Measurements from ENCODE around the gene SMIM1. TPM values are rescaled to one million over a fixed set of nuclear protein-coding genes. Genes with fewer than 3 reads are reported as not detected.

The SMIM1 gene
- total and polyA plus RNA-seq, 2 donors (not counting 3 experiments of a cell fraction or from before 2014, with no cell fraction given), result 1.4 to 2.9 TPM

DNA sequence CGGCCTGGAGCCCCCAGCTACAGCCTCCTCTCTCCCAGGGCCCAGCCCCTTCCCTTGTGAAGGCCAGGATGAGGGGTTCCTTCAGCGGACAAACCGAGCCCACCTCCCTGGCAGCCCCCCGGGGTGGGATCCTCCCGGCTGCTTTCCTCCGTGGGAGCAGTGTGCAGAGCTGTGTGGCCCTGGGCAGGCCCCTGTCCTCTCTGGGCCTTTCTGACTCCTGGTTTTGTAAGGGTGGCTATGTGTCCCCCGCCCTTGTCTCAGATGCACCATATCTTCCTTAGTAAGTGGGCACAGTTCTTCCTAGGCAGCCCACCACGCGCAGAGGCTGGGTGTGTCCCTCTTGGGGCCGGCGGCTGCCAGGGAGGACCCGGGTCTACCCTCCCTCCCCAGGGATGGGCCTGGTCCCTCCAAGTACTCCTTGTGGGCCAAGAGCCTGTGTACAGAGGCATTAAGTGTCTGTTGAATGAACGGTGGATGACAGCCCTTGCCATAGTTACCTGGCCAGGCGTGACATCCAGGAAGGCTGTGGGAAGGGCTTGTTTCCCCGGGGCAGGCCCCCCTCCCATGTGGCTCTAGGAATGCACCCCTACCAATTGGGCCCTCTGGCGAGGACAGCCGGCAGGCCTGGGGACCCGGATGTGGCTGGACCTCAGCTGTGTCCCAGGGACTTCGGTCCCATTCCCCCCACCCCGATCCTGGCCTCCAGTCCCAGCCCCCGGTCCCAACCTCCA, 3.8 kb downstream of the SMIM1 start:
- Histone ChIP-seq H3K27ac (ENCODE audit: insufficient read depth, low read depth, low read length) (no peak overlapping the region), H4K20me1 (replicated peaks; ENCODE audit: control insufficient read depth, extremely low read depth, insufficient read depth, low read length) (no peaks in the 10 kb centered on the region), H3K4me2 (ENCODE audit: insufficient read depth, low read length) (no peak overlapping the region), H3K79me2 (ENCODE audit: control insufficient read depth, insufficient read depth, low read length) (no peaks in the 10 kb centered on the region), H3K4me1 (ENCODE audit: control insufficient read depth, extremely low read depth, insufficient read depth, low read length) (peaks cover 6% of the 10 kb centered on the region), H3K9me1 (replicated peaks; ENCODE audit: control insufficient read depth, extremely low read depth, insufficient read depth, low read length) (no peaks in the 10 kb centered on the region), H3K9ac (replicated peaks; ENCODE audit: extremely low read depth, insufficient read depth, low read length) (no peak overlapping the region), H3K9me3 (replicated peaks; ENCODE audit: control insufficient read depth, insufficient read depth, low read length) (no peaks in the 10 kb centered on the region), H3K36me3 (ENCODE audit: control insufficient read depth in 2 of 2, extremely low read depth in 1 of 2, insufficient read depth in 2 of 2, low read length in 2 of 2) (peaks cover 3 to 19% of the 10 kb centered on the region in 2 experiments), H3K27me3 (ENCODE audit: control insufficient read depth in 2 of 2, insufficient read depth in 2 of 2, low read length in 2 of 2) (no peaks in the 10 kb centered on the region), H2AFZ (ENCODE audit: low read depth, low read length) (no peak overlapping the region), H3K4me3 (replicated peaks in 1 of 3; ENCODE audit: insufficient read depth in 1 of 3, low read depth in 1 of 3, low read length in 3 of 3) (no peak overlapping the region)
- no peak for DNase-seq (ENCODE audit: low read depth, low spot score)
- POLR2A ChIA-PET, result no interaction called here
- CTCF ChIA-PET, result interaction anchor here (1.5 to 1.9 kb wide), 3 partner anchors 20 to 52 kb away, joined by 5 to 7 read pairs (median 5); partner anchors contain the start of gene LRRC47
- intact Hi-C loops (cut with micrococcal nuclease), result no loop called here
- dilution Hi-C loops (cut with MboI; ENCODE audit: extremely low pct_ligation_motif_present, low sequenced_read_pairs), result no loop called here
- TF ChIP-seq, protein P1, sequence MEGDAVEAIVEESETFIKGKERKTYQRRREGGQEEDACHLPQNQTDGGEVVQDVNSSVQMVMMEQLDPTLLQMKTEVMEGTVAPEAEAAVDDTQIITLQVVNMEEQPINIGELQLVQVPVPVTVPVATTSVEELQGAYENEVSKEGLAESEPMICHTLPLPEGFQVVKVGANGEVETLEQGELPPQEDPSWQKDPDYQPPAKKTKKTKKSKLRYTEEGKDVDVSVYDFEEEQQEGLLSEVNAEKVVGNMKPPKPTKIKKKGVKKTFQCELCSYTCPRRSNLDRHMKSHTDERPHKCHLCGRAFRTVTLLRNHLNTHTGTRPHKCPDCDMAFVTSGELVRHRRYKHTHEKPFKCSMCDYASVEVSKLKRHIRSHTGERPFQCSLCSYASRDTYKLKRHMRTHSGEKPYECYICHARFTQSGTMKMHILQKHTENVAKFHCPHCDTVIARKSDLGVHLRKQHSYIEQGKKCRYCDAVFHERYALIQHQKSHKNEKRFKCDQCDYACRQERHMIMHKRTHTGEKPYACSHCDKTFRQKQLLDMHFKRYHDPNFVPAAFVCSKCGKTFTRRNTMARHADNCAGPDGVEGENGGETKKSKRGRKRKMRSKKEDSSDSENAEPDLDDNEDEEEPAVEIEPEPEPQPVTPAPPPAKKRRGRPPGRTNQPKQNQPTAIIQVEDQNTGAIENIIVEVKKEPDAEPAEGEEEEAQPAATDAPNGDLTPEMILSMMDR (IDR thresholded peaks at IDR 0.05; ENCODE audit: extremely low read depth in 1 of 2, insufficient read depth in 1 of 2, low read depth in 1 of 2, low read length in 2 of 2), result no peak
- TF ChIP-seq EZH2 (IDR thresholded peaks at IDR 0.05; ENCODE audit: borderline replicate concordance, low read depth, low read length, severe bottlenecking) (no peak), POLR2A (IDR thresholded peaks at IDR 0.05; ENCODE audit: low read depth, low read length) (no peak), JUN (IDR thresholded peaks at IDR 0.05; ENCODE audit: borderline replicate concordance, insufficient read depth, insufficient read length, low read depth) (no peak), MYC (IDR thresholded peaks at IDR 0.05; ENCODE audit: low read depth, low read length) (no peak), FOS (IDR thresholded peaks at IDR 0.05; ENCODE audit: borderline replicate concordance, insufficient read depth, low read length) (no peak), POLR2AphosphoS5 (IDR thresholded peaks at IDR 0.05; ENCODE audit: insufficient read depth, low read depth, low read length) (no peak), GATA2 (IDR thresholded peaks at IDR 0.05; ENCODE audit: insufficient read depth, insufficient read length, low read depth, low read length) (no peak)
- TF ChIP-seq, protein P2, sequence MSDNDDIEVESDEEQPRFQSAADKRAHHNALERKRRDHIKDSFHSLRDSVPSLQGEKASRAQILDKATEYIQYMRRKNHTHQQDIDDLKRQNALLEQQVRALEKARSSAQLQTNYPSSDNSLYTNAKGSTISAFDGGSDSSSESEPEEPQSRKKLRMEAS (IDR thresholded peaks at IDR 0.05; ENCODE audit: insufficient read depth, insufficient read length), result no peak
- no TSS peak for BruUV-seq (replicated peaks)
- no peak for FAIRE-seq

Measured in endothelial cell of umbilical vein (primary cell).